Measurements from ENCODE around the gene CDK10.
A peak's percentile ranks its signal among the peaks of the same experiment; 100 is the strongest.

CDK10 gene

GRCh38 chr16:89710709-89711564, 24.4 kb downstream of the CDK10 start:
- no peak for TF ChIP-seq CTCF (IDR thresholded peaks at IDR 0.05)
- Mint-ChIP-seq H3K27ac (no peak overlapping the region), H3K36me3 (ENCODE audit: low read depth) (peaks cover 14% of the 10 kb centered on the region), H3K27me3 (ENCODE audit: low read depth, poor library complexity) (no peaks in the 10 kb centered on the region), H3K9me3 (peaks cover 7% of the 10 kb centered on the region), H3K4me1 (peaks cover 18% of the 10 kb centered on the region), H3K4me3 (no peak overlapping the region)
- DNase-seq: no peak

GRCh38 chr16:89711601-89712273, 25.2 kb downstream of the CDK10 start:
- peak; percentile 77 for DNase-seq
- peaks cover 7% of the 10 kb centered on the region for H3K9me3 Mint-ChIP-seq
- no peak for TF ChIP-seq CTCF (IDR thresholded peaks at IDR 0.05)
- H3K4me1 Mint-ChIP-seq: peaks cover 21% of the 10 kb centered on the region
- H3K36me3 Mint-ChIP-seq (ENCODE audit: low read depth): peaks cover 19% of the 10 kb centered on the region
- no peak overlapping the region for H3K27ac Mint-ChIP-seq
- no peaks in the 10 kb centered on the region for H3K27me3 Mint-ChIP-seq (ENCODE audit: low read depth, poor library complexity)
- H3K4me3 Mint-ChIP-seq: peak overlapping the region; percentile 80

GRCh38 chr16:89712274-89712781, 25.8 kb downstream of the CDK10 start:
- H3K4me3 Mint-ChIP-seq: peak overlapping the region; percentile 80
- H3K9me3 Mint-ChIP-seq: peaks cover 7% of the 10 kb centered on the region
- peaks cover 24% of the 10 kb centered on the region for H3K4me1 Mint-ChIP-seq
- H3K27ac Mint-ChIP-seq: no peak overlapping the region
- no peak for DNase-seq
- no peaks in the 10 kb centered on the region for H3K27me3 Mint-ChIP-seq (ENCODE audit: low read depth, poor library complexity)
- peaks cover 22% of the 10 kb centered on the region for H3K36me3 Mint-ChIP-seq (ENCODE audit: low read depth)
- no peak for TF ChIP-seq CTCF (IDR thresholded peaks at IDR 0.05)

- no peak for TF ChIP-seq CTCF (IDR thresholded peaks at IDR 0.05)
- DNase-seq: no peak
- peaks cover 33% of the 10 kb centered on the region for H3K36me3 Mint-ChIP-seq (ENCODE audit: low read depth)
- H3K9me3 Mint-ChIP-seq: peaks cover 7% of the 10 kb centered on the region
- peaks cover 33% of the 10 kb centered on the region for H3K4me1 Mint-ChIP-seq
- no peak overlapping the region for H3K4me3 Mint-ChIP-seq
- H3K27ac Mint-ChIP-seq: no peak overlapping the region
- H3K27me3 Mint-ChIP-seq (ENCODE audit: low read depth, poor library complexity): peaks cover 3% of the 10 kb centered on the region
Observed at GRCh38 chr16:89716493-89716892, 30.0 kb downstream of the CDK10 start.

GRCh38 chr16:89716916-89717687, 30.6 kb downstream of the CDK10 start:
- H3K27ac Mint-ChIP-seq: no peak overlapping the region
- H3K4me1 Mint-ChIP-seq: peaks cover 33% of the 10 kb centered on the region
- no peak for DNase-seq
- H3K4me3 Mint-ChIP-seq: no peak overlapping the region
- H3K9me3 Mint-ChIP-seq: peaks cover 7% of the 10 kb centered on the region
- TF ChIP-seq CTCF (IDR thresholded peaks at IDR 0.05): no peak
- peaks cover 3% of the 10 kb centered on the region for H3K27me3 Mint-ChIP-seq (ENCODE audit: low read depth, poor library complexity)
- H3K36me3 Mint-ChIP-seq (ENCODE audit: low read depth): peaks cover 33% of the 10 kb centered on the region
